Ishikawa (cell line): Measurements from ENCODE around the gene PHGDH.

Source experiments
- CEBPB ChIP-seq: IDR thresholded peaks from 2 replicates; pipeline ENCODE4 v1.6.1; 2012
- EP300 ChIP-seq: IDR thresholded peaks from 2 replicates; pipeline ENCODE4 v1.6.1; 2012; ENCODE audit warnings: borderline replicate concordance
- FOXM1 ChIP-seq: IDR thresholded peaks from 2 replicates; pipeline ENCODE4 v1.6.1; 2012; ENCODE audit warnings: low read depth, borderline replicate concordance
- MAX ChIP-seq: IDR thresholded peaks from 2 replicates; pipeline ENCODE4 v1.6.1; 2012
- NFIC ChIP-seq: IDR thresholded peaks from 2 replicates; pipeline ENCODE4 v1.6.1; 2012
- RAD21 ChIP-seq: IDR thresholded peaks from 2 replicates; pipeline ENCODE4 v1.6.1; 2012; ENCODE audit warnings: low read depth
- TAF1 ChIP-seq: IDR thresholded peaks from 2 replicates; pipeline ENCODE4 v1.6.1; 2012; ENCODE audit warnings: low read depth, mild to moderate bottlenecking
- TCF12 ChIP-seq: IDR thresholded peaks from 2 replicates; pipeline ENCODE4 v1.6.1; 2012; ENCODE audit warnings: low read depth
- YY1 ChIP-seq: IDR thresholded peaks from 2 replicates; pipeline ENCODE4 v1.6.1; 2012; ENCODE audit warnings: low read depth
- TF ChIP-seq, protein P1 (sequence below): IDR thresholded peaks from 2 replicates; pipeline ENCODE4 v1.6.1; 2012; ENCODE audit warnings: low read depth, mild to moderate bottlenecking

DNA sequence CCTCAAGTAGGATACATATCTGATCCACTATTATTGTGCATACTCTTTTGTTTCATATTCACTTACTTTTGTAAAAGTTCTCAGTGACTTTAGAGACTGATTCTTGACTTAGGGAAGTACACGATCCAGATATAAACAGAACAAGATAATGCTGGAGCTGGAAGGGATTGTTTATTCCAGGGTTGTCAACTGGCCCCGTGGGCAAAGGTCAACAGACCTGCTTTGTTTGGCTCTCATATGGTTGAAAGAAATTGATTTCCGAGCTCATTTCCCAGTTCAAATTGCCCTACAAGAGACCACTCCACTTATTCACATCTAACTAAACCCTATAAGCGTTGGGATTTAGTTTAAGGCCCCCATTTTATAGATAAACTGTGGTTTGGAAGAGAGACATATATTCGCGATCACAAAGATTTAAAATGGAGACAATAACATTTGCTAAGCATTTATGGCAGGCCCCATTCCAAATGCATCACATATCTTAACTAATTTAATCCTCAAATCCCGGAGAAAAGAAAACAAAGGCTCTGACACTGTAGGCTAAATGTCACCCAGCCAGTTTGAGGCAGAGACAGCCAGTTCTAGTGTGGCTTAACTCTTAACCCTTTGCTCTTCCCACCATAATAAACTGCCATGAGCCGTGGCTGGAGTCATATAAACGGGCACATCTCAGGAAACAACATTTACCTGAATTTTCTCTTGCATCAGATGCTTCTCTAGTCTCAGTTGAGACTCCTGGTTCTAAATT, 78.9 kb downstream of the PHGDH start:
- TF ChIP-seq EP300 (no peak), TCF12 (no peak), RAD21 (no peak), TAF1 (no peak), MAX (no peak), FOXM1 (no peak), NFIC (no peak), YY1 (no peak), CEBPB (no peak)
- TF ChIP-seq, protein P1, sequence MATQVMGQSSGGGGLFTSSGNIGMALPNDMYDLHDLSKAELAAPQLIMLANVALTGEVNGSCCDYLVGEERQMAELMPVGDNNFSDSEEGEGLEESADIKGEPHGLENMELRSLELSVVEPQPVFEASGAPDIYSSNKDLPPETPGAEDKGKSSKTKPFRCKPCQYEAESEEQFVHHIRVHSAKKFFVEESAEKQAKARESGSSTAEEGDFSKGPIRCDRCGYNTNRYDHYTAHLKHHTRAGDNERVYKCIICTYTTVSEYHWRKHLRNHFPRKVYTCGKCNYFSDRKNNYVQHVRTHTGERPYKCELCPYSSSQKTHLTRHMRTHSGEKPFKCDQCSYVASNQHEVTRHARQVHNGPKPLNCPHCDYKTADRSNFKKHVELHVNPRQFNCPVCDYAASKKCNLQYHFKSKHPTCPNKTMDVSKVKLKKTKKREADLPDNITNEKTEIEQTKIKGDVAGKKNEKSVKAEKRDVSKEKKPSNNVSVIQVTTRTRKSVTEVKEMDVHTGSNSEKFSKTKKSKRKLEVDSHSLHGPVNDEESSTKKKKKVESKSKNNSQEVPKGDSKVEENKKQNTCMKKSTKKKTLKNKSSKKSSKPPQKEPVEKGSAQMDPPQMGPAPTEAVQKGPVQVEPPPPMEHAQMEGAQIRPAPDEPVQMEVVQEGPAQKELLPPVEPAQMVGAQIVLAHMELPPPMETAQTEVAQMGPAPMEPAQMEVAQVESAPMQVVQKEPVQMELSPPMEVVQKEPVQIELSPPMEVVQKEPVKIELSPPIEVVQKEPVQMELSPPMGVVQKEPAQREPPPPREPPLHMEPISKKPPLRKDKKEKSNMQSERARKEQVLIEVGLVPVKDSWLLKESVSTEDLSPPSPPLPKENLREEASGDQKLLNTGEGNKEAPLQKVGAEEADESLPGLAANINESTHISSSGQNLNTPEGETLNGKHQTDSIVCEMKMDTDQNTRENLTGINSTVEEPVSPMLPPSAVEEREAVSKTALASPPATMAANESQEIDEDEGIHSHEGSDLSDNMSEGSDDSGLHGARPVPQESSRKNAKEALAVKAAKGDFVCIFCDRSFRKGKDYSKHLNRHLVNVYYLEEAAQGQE, result no peak
